Measurements from ENCODE around the gene SDSL. TPM values are rescaled to one million over a fixed set of nuclear protein-coding genes. Genes with fewer than 3 reads are reported as not detected.

SDSL gene
- polyA plus RNA-seq, 1 donor (not counting 4 experiments of a cell fraction or from before 2014, with no cell fraction given): 1.9 TPM

- H3K79me2 ChIP-seq (ENCODE audit: control insufficient read depth, insufficient read depth, low read length): no peaks in the 10 kb centered on the region
- FAIRE-seq (no peak), DNase-seq (ENCODE audit: low read depth, low spot score) (no peak)
- H3K27me3 ChIP-seq (ENCODE audit: control insufficient read depth, extremely low read depth, insufficient read depth, low read length): peaks cover 100% of the 10 kb centered on the region
- dilution Hi-C loops (cut with MboI; ENCODE audit: extremely low pct_ligation_motif_present, low sequenced_read_pairs): no loop called here
- no peak overlapping the region for H3K4me2 ChIP-seq (ENCODE audit: control insufficient read depth, extremely low read depth, insufficient read depth, low read depth, low read length)
- H2AFZ ChIP-seq (ENCODE audit: control insufficient read depth, low read length): no peak overlapping the region
- H3K27ac ChIP-seq (ENCODE audit: control insufficient read depth, insufficient read depth, low read length): no peak overlapping the region
- TF ChIP-seq EZH2 (IDR thresholded peaks at IDR 0.05; ENCODE audit: low read length): no peak
- TF ChIP-seq, protein P1, sequence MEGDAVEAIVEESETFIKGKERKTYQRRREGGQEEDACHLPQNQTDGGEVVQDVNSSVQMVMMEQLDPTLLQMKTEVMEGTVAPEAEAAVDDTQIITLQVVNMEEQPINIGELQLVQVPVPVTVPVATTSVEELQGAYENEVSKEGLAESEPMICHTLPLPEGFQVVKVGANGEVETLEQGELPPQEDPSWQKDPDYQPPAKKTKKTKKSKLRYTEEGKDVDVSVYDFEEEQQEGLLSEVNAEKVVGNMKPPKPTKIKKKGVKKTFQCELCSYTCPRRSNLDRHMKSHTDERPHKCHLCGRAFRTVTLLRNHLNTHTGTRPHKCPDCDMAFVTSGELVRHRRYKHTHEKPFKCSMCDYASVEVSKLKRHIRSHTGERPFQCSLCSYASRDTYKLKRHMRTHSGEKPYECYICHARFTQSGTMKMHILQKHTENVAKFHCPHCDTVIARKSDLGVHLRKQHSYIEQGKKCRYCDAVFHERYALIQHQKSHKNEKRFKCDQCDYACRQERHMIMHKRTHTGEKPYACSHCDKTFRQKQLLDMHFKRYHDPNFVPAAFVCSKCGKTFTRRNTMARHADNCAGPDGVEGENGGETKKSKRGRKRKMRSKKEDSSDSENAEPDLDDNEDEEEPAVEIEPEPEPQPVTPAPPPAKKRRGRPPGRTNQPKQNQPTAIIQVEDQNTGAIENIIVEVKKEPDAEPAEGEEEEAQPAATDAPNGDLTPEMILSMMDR (optimal IDR thresholded peaks at IDR 0.05 in 1 of 3, IDR thresholded peaks at IDR 0.05 in 1 of 3, conservative IDR thresholded peaks at IDR 0.05 in 1 of 3; ENCODE audit: extremely low read depth in 1 of 3, insufficient read depth in 2 of 3, low read length in 3 of 3): no peak
- no peaks in the 10 kb centered on the region for H3K36me3 ChIP-seq (ENCODE audit: control insufficient read depth in 2 of 2, extremely low read depth in 1 of 2, insufficient read depth in 2 of 2, low read length in 2 of 2)
- no peaks in the 10 kb centered on the region for H3K9me3 ChIP-seq (ENCODE audit: control insufficient read depth, low read depth, low read length)
- H3K9me1 ChIP-seq (ENCODE audit: control insufficient read depth, extremely low read depth, insufficient read depth, low read length): no peaks in the 10 kb centered on the region
- H3K4me3 ChIP-seq (ENCODE audit: control insufficient read depth in 2 of 3, extremely low read depth in 1 of 3, insufficient read depth in 2 of 3, low read depth in 1 of 3, low read length in 3 of 3): no peak overlapping the region
- H3K9ac ChIP-seq (ENCODE audit: control insufficient read depth, extremely low read depth, insufficient read depth, low read length): no peak overlapping the region
- no peaks in the 10 kb centered on the region for H4K20me1 ChIP-seq (ENCODE audit: control insufficient read depth, extremely low read depth, insufficient read depth, low read length)
- peaks cover 11% of the 10 kb centered on the region for H3K4me1 ChIP-seq (ENCODE audit: control insufficient read depth, extremely low read depth, insufficient read depth, low read length)
These were observed 48.9 kb downstream of the SDSL start for GRCh38 chr12:113470871-113471618.

GRCh38 chr12:113471619-113472171 lies 49.5 kb downstream of the SDSL start, which contains the start of gene LHX5:
LHX5 (minus strand) TSS chr12:113471871; CDS start chr12:113471498, 373 bp downstream.
- dilution Hi-C loops (cut with MboI; ENCODE audit: extremely low pct_ligation_motif_present, low sequenced_read_pairs): no loop called here
- Histone ChIP-seq H3K9me1 (ENCODE audit: control insufficient read depth, extremely low read depth, insufficient read depth, low read length) (no peaks in the 10 kb centered on the region), H3K4me1 (ENCODE audit: control insufficient read depth, extremely low read depth, insufficient read depth, low read length) (peaks cover 11% of the 10 kb centered on the region), H3K36me3 (ENCODE audit: control insufficient read depth in 2 of 2, extremely low read depth in 1 of 2, insufficient read depth in 2 of 2, low read length in 2 of 2) (no peaks in the 10 kb centered on the region), H4K20me1 (ENCODE audit: control insufficient read depth, extremely low read depth, insufficient read depth, low read length) (no peaks in the 10 kb centered on the region), H3K27me3 (ENCODE audit: control insufficient read depth, extremely low read depth, insufficient read depth, low read length) (peaks cover 100% of the 10 kb centered on the region), H3K4me3 (ENCODE audit: control insufficient read depth in 2 of 3, extremely low read depth in 1 of 3, insufficient read depth in 2 of 3, low read depth in 1 of 3, low read length in 3 of 3) (no peak within 1 kb of the TSS), H2AFZ (ENCODE audit: control insufficient read depth, low read length) (no peak within 1 kb of the TSS), H3K27ac (ENCODE audit: control insufficient read depth, insufficient read depth, low read length) (no peak within 1 kb of the TSS), H3K79me2 (ENCODE audit: control insufficient read depth, insufficient read depth, low read length) (no peaks in the 10 kb centered on the region), H3K4me2 (ENCODE audit: control insufficient read depth, extremely low read depth, insufficient read depth, low read depth, low read length) (no peak within 1 kb of the TSS), H3K9ac (ENCODE audit: control insufficient read depth, extremely low read depth, insufficient read depth, low read length) (no peak within 1 kb of the TSS), H3K9me3 (ENCODE audit: control insufficient read depth, low read depth, low read length) (no peaks in the 10 kb centered on the region)
- DNase-seq (ENCODE audit: low read depth, low spot score) (no peak), FAIRE-seq (no peak)
- TF ChIP-seq, protein P1 (optimal IDR thresholded peaks at IDR 0.05 in 1 of 3, IDR thresholded peaks at IDR 0.05 in 1 of 3, conservative IDR thresholded peaks at IDR 0.05 in 1 of 3; ENCODE audit: extremely low read depth in 1 of 3, insufficient read depth in 2 of 3, low read length in 3 of 3): no peak
- TF ChIP-seq EZH2 (IDR thresholded peaks at IDR 0.05; ENCODE audit: low read length): peak; percentile 67
